Mammary epithelial cell (primary cell): Measurements from ENCODE around the gene SF3A2.

ENCODE experiments used
- EZH2 ChIP-seq: IDR thresholded peaks from 2 replicates; pipeline ENCODE4 v1.6.1; 2012; ENCODE audit warnings: low read length, inconsistent platforms, borderline replicate concordance
- TF ChIP-seq, protein P1 (sequence below), 2 donors: IDR thresholded peaks in 1 of 2; conservative IDR thresholded peaks in 1 of 2; 2 replicates each; pipeline ENCODE4 v1.5.1; 2011 to 2012; ENCODE audit warnings: inconsistent platforms in 2 of 2, low read length in 2 of 2, mild to moderate bottlenecking in 2 of 2, control low read depth in 1 of 2, low read depth in 1 of 2; ENCODE audit not compliant: insufficient read depth in 1 of 2; ENCODE audit errors: extremely low read depth in 1 of 2

DNA sequence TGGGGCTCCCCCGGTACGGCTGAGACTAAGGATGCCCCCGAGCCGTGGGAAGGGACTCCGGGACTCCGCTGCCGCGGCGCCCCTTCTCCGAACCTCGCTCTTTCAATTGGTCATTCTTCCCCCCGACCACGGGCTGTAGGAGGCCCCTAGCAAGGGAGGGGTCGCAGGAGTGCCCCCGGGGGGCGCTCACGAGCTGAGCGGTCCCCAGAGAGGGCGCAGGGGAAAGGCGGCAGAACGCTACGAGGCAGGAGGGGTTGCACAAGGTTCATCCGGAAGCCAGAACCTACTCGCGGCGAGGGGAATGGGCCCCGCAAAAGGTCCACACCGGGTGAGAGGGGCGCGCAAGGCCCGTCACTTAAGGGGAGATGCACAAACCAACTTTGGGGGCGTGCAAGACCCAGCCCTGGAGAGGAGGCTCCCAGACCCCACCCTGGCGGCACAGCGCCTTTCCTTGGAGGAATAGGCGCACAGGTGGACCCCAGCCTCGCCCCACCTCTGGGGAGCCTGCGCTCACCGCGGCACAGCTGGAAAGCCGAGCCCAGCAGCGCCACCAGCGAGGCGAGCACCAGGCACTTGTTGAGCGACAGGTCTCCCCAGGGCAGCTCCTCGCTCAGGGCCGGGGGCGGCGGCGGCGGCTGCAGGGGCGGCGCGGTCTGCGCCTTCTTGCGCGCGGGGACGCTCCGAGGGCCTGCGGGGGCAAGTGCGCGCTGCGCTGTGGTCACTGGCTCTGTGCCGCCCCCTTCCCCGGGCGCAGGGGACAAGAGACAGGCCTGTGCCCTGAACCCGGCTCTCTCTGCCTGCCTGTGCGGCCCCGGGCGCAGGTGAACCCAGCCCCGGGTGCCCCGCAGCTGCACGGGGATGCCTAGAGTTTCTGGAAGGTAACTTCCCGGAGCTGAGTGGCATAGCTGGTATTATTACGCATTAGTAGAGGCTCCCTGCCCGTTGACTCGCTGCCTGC is 16.8 kb downstream of the SF3A2 start:
- TF ChIP-seq, protein P1, sequence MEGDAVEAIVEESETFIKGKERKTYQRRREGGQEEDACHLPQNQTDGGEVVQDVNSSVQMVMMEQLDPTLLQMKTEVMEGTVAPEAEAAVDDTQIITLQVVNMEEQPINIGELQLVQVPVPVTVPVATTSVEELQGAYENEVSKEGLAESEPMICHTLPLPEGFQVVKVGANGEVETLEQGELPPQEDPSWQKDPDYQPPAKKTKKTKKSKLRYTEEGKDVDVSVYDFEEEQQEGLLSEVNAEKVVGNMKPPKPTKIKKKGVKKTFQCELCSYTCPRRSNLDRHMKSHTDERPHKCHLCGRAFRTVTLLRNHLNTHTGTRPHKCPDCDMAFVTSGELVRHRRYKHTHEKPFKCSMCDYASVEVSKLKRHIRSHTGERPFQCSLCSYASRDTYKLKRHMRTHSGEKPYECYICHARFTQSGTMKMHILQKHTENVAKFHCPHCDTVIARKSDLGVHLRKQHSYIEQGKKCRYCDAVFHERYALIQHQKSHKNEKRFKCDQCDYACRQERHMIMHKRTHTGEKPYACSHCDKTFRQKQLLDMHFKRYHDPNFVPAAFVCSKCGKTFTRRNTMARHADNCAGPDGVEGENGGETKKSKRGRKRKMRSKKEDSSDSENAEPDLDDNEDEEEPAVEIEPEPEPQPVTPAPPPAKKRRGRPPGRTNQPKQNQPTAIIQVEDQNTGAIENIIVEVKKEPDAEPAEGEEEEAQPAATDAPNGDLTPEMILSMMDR (conservative IDR thresholded peaks at IDR 0.05 in 1 of 2, IDR thresholded peaks at IDR 0.05 in 1 of 2; ENCODE audit: extremely low read depth in 1 of 2, insufficient read depth in 1 of 2, low read depth in 1 of 2, low read length in 2 of 2): no peak
- TF ChIP-seq EZH2: peak; percentile 85
